IMR-90 (cell line): Measurements from ENCODE around the gene TMEM144. TPM values are rescaled to one million over a fixed set of nuclear protein-coding genes. Genes with fewer than 3 reads are reported as not detected.

Source experiments
- ATAC-seq: fragments of 200-7000 bp; cut with Tn5 transposase; 2 replicates; pipeline ENCODE4 v1.9.1; 2020; ENCODE audit warnings: low read depth, mild to moderate bottlenecking, moderate library complexity
- BruUV-seq: library from RNA; stranded (reverse); fragments of 400-500 nt; replicated peaks from 2 replicates; lab custom pipeline; 2021; lab: Mats Ljungman, UMichigan
- CTCF ChIA-PET: fragments of 300-600 bp; formaldehyde crosslinking; extraction: SDS; loops from one replicate; lab custom pipeline; 2021; ENCODE audit warnings: antibody characterized with exemption; lab: Yijun Ruan, JAX
- POLR2A ChIA-PET: fragments of 300-600 bp; sonication (Branson Sonifier 250); formaldehyde crosslinking; loops from one replicate; lab custom pipeline; 2022; ENCODE audit warnings: antibody characterized with exemption; ENCODE audit not compliant: unreplicated experiment; lab: Charles Lee
- DNase-seq: peaks from one replicate; pipeline ENCODE4 v3.0.0; 2013
- H2AFZ ChIP-seq: replicated peaks from 2 replicates; pipeline ENCODE3; 2013; ENCODE audit warnings: low read length, mild to moderate bottlenecking; ENCODE audit not compliant: poor library complexity
- H2AK5ac ChIP-seq: 2 replicates; pipeline ENCODE4 v1.6.1; 2013; ENCODE audit warnings: low read depth, low read length, inconsistent platforms
- H2AK9ac ChIP-seq: replicated peaks from 2 replicates; pipeline ENCODE3; 2013; ENCODE audit warnings: mild to moderate bottlenecking, low read depth, low read length, moderate library complexity; ENCODE audit not compliant: poor library complexity
- H2BK120ac ChIP-seq: 2 replicates; pipeline ENCODE4 v1.6.1; 2013; ENCODE audit warnings: low read depth, low read length, inconsistent platforms
- H2BK15ac ChIP-seq: 3 replicates; pipeline ENCODE4 v1.6.1; 2013; ENCODE audit warnings: low read depth, low read length, inconsistent platforms
- H2BK20ac ChIP-seq: 2 replicates; pipeline ENCODE4 v1.6.1; 2013; ENCODE audit warnings: low read depth, mild to moderate bottlenecking, inconsistent platforms, low read length, moderate library complexity
- H2BK5ac ChIP-seq: 2 replicates; pipeline ENCODE4 v1.6.1; 2013; ENCODE audit warnings: mild to moderate bottlenecking, low read depth, low read length, inconsistent platforms; ENCODE audit not compliant: poor library complexity, severe bottlenecking
- H3K14ac ChIP-seq: replicated peaks from 2 replicates; pipeline ENCODE4 v1.6.1; 2013; ENCODE audit warnings: low read depth, low read length, inconsistent platforms
- H3K18ac ChIP-seq: 2 replicates; pipeline ENCODE4 v1.6.1; 2013; ENCODE audit warnings: low read depth, low read length, control low read depth
- H3K23ac ChIP-seq: 2 replicates; pipeline ENCODE4 v1.6.1; 2013; ENCODE audit warnings: low read depth, low read length, inconsistent platforms
- H3K27ac ChIP-seq: 2 replicates; pipeline ENCODE4 v1.5.1; 2013; ENCODE audit warnings: mild to moderate bottlenecking, control low read depth, low read length; ENCODE audit not compliant: insufficient read depth
- H3K27me3 ChIP-seq: 2 replicates; pipeline ENCODE4 v1.6.1; 2013; ENCODE audit warnings: low read length; ENCODE audit not compliant: control insufficient read depth, insufficient read depth
- H3K36me3 ChIP-seq: 2 replicates; pipeline ENCODE4 v1.6.1; 2013; ENCODE audit warnings: low read length, mixed read lengths; ENCODE audit not compliant: control insufficient read depth, insufficient read depth
- H3K4ac ChIP-seq: 2 replicates; pipeline ENCODE4 v1.6.1; 2013; ENCODE audit warnings: low read depth, low read length, inconsistent platforms
- H3K4me1 ChIP-seq: 2 replicates; pipeline ENCODE4 v1.6.1; 2013; ENCODE audit warnings: low read length, mixed read lengths; ENCODE audit not compliant: control insufficient read depth, insufficient read depth
- H3K4me2 ChIP-seq: 2 replicates; pipeline ENCODE4 v1.6.1; 2013; ENCODE audit warnings: low read depth, mild to moderate bottlenecking, control low read depth, low read length, moderate library complexity
- H3K4me3 ChIP-seq: 2 replicates; pipeline ENCODE4 v1.5.1; 2013; ENCODE audit warnings: low read depth, mild to moderate bottlenecking, control low read depth, low read length, moderate library complexity; ENCODE audit not compliant: insufficient read depth
- H3K56ac ChIP-seq: 2 replicates; pipeline ENCODE4 v1.6.1; 2013; ENCODE audit warnings: low read length, inconsistent platforms; ENCODE audit not compliant: insufficient read depth; ENCODE audit errors: extremely low read depth
- H3K79me1 ChIP-seq, 2 experiments: 2 replicates each; pipeline ENCODE4 v1.6.1; 2013; ENCODE audit warnings: low read length in 2 of 2, inconsistent platforms in 1 of 2, low read depth in 1 of 2
- H3K9ac ChIP-seq: 2 replicates; pipeline ENCODE4 v1.6.1; 2013; ENCODE audit warnings: low read depth, low read length, control low read depth
- H3K9me1 ChIP-seq: 2 replicates; pipeline ENCODE4 v1.6.1; 2013; ENCODE audit warnings: low read length, inconsistent platforms; ENCODE audit not compliant: insufficient read depth
- H3K9me3 ChIP-seq: 2 replicates; pipeline ENCODE4 v1.6.1; 2013; ENCODE audit warnings: low read length; ENCODE audit not compliant: control insufficient read depth, insufficient read depth
- H4K20me1 ChIP-seq: 2 replicates; pipeline ENCODE4 v1.6.1; 2013; ENCODE audit warnings: low read length, inconsistent platforms; ENCODE audit not compliant: insufficient read depth
- H4K5ac ChIP-seq: 2 replicates; pipeline ENCODE4 v1.6.1; 2013; ENCODE audit warnings: mild to moderate bottlenecking, low read depth, low read length, control low read depth
- H4K8ac ChIP-seq, 2 experiments: 2 replicates each; pipeline ENCODE4 v1.6.1; 2013; ENCODE audit warnings: low read depth in 2 of 2, low read length in 2 of 2, control low read depth in 1 of 2, inconsistent platforms in 1 of 2
- H4K91ac ChIP-seq: 2 replicates; pipeline ENCODE4 v1.6.1; 2013; ENCODE audit warnings: low read depth, low read length, inconsistent platforms; ENCODE audit not compliant: insufficient read depth
- BHLHE40 ChIP-seq: fragments of 150-350 bp; IDR thresholded peaks from 2 replicates; pipeline ENCODE4 v1.6.1; 2016; ENCODE audit warnings: mild to moderate bottlenecking, low read depth, low read length
- CEBPB ChIP-seq: IDR thresholded peaks from 2 replicates; pipeline ENCODE4 v1.6.1; 2012; ENCODE audit warnings: low read depth, low read length, improper control_type of control experiment
- CHD1 ChIP-seq: IDR thresholded peaks from 2 replicates; pipeline ENCODE4 v1.6.1; 2012; ENCODE audit warnings: low read depth, low read length, improper control_type of control experiment
- FOS ChIP-seq: fragments of 150-350 bp; IDR thresholded peaks from 2 replicates; pipeline ENCODE4 v1.6.1; 2016; ENCODE audit warnings: low read depth, low read length
- MAFK ChIP-seq: IDR thresholded peaks from 2 replicates; pipeline ENCODE4 v1.6.1; 2012; ENCODE audit warnings: low read depth, low read length, improper control_type of control experiment
- MAZ ChIP-seq: IDR thresholded peaks from 2 replicates; pipeline ENCODE4 v1.6.1; 2012; ENCODE audit warnings: low read depth, mild to moderate bottlenecking, low read length, improper control_type of control experiment, moderate library complexity, borderline replicate concordance
- MXI1 ChIP-seq: IDR thresholded peaks from 2 replicates; pipeline ENCODE4 v1.6.1; 2012; ENCODE audit warnings: low read depth, mild to moderate bottlenecking, low read length, moderate library complexity, borderline replicate concordance
- NFE2L2 ChIP-seq: fragments of 150-350 bp; IDR thresholded peaks from 2 replicates; pipeline ENCODE4 v1.6.1; 2016; ENCODE audit warnings: low read depth, mild to moderate bottlenecking, low read length
- POLR2A ChIP-seq: IDR thresholded peaks from 2 replicates; pipeline ENCODE4 v1.6.1; 2012; ENCODE audit warnings: mild to moderate bottlenecking, low read depth, low read length
- RAD21 ChIP-seq: IDR thresholded peaks from 2 replicates; pipeline ENCODE4 v1.6.1; 2012; ENCODE audit warnings: low read length, improper control_type of control experiment
- RCOR1 ChIP-seq: IDR thresholded peaks from 2 replicates; pipeline ENCODE4 v1.6.1; 2012; ENCODE audit warnings: mild to moderate bottlenecking, low read length, improper control_type of control experiment; ENCODE audit not compliant: insufficient replicate concordance
- RFX5 ChIP-seq: IDR thresholded peaks from 2 replicates; pipeline ENCODE4 v1.8.0; 2012; ENCODE audit warnings: low read depth, mild to moderate bottlenecking, low read length, moderate library complexity
- SMC3 ChIP-seq: fragments of 150-350 bp; IDR thresholded peaks from 2 replicates; pipeline ENCODE4 v1.6.1; 2016; ENCODE audit warnings: low read depth, mild to moderate bottlenecking, antibody characterized with exemption, low read length, moderate library complexity
- USF2 ChIP-seq: fragments of 150-350 bp; IDR thresholded peaks from 2 replicates; pipeline ENCODE4 v1.6.1; 2017; ENCODE audit warnings: mild to moderate bottlenecking, antibody characterized with exemption, low read length, low read depth
- WGBS, 2 experiments: methylation state at CpG; one replicate each; pipeline versions ENCODE4 v1.1.5 to v1.1.7; 2013; ENCODE audit warnings: missing lambda C conversion rate in 2 of 2; ENCODE audit not compliant: insufficient read length in 1 of 2; ENCODE audit errors: extremely low coverage in 2 of 2; 5-methylcytosine and 5-hydroxymethylcytosine counted together
- dilution Hi-C: fragments of 300-500 bp; cut with HindIII; formaldehyde crosslinking; loops from one replicate; pipeline ENCODE4 v1.14.3; 2018; ENCODE audit warnings: low sequenced_read_pairs; ENCODE audit not compliant: unreplicated experiment
- in situ Hi-C: fragments of 300-500 bp; cut with MboI; formaldehyde crosslinking; loops from 3 replicates; pipeline ENCODE4 v1.14.3; 2019; ENCODE audit warnings: low sequenced_read_pairs, inconsistent platforms, mixed read lengths
- intact Hi-C: fragments of 100-400 bp; cut with micrococcal nuclease; formaldehyde crosslinking; loops from 2 replicates; pipeline ENCODE4 v1.10.0; 2022
- polyA plus RNA-seq, 3 experiments: library from polyadenylated mRNA; depleted of rRNA; stranded (reverse); fragments of >200 nt; gene quantifications; 2 replicates each; pipeline ENCODE4 v1.2.3, GENCODE V29; 2012; ENCODE audit warnings: low replicate concordance in 1 of 3
- total RNA-seq: library from RNA; depleted of rRNA; stranded (reverse); fragments of >200 nt; gene quantifications from 2 replicates; pipeline ENCODE4 v1.2.3, GENCODE V29; 2012
- TF ChIP-seq, protein P1 (sequence below): fragments of 150-350 bp; IDR thresholded peaks from 2 replicates; pipeline ENCODE4 v1.6.1; 2016; ENCODE audit warnings: low read depth, mild to moderate bottlenecking, low read length, moderate library complexity, borderline replicate concordance
- TF ChIP-seq, protein P2 (sequence below): conservative IDR thresholded peaks from 2 replicates; pipeline ENCODE4 v1.5.1; 2012; ENCODE audit warnings: mild to moderate bottlenecking, low read depth, low read length, improper control_type of control experiment

Gene TMEM144
- total and polyA plus RNA-seq, 2 of the 4 experiments (the other 2 are of a cell fraction) = 0.58 to 2.2 TPM

DNA sequence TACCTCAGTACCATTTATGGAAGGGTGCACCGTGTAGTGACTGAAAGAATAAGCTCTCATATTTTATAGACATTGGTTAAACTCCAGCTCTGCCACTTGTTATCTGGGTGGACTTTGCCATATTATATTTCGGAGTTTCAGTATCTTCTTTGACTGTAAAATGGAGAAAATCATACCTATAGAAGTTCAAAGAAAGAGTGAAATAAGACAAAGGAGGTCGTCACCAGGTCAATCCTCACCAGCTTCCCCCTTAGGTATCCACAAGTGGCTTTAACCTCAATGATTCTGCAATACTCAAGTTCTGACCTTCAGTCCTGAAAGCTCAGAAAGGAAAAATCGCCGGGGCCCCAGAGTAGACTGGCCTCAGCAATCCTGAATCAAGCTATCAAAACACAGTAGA is 64.3 kb downstream of the TMEM144 start:
- Histone ChIP-seq H2BK15ac (no peak overlapping the region), H2AK9ac (no peak overlapping the region), H3K4ac (no peak overlapping the region), H3K36me3 (no peaks in the 10 kb centered on the region), H3K27me3 (no peaks in the 10 kb centered on the region), H3K9me3 (no peaks in the 10 kb centered on the region), H3K79me1 (no peaks in the 10 kb centered on the region), H2BK120ac (no peak overlapping the region), H4K8ac (no peak overlapping the region), H2BK5ac (no peak overlapping the region), H2BK20ac (no peak overlapping the region), H3K9ac (no peak overlapping the region), H4K20me1 (no peaks in the 10 kb centered on the region), H3K27ac (no peak overlapping the region), H3K4me1 (no peaks in the 10 kb centered on the region), H2AK5ac (no peak overlapping the region), H3K56ac (no peak overlapping the region), H3K23ac (no peak overlapping the region), H3K14ac (no peak overlapping the region), H3K4me3 (no peak overlapping the region), H4K91ac (no peak overlapping the region), H3K18ac (no peak overlapping the region), H4K5ac (no peak overlapping the region), H3K4me2 (no peak overlapping the region), H3K9me1 (no peaks in the 10 kb centered on the region), H2AFZ (no peak overlapping the region)
- no CpG with 5 or more reads among the region's 5 CpGs for WGBS, 2 experiments
- dilution Hi-C loops = no loop called here
- DNase-seq = no peak
- ChIA-PET CTCF (no interaction called here), POLR2A (no interaction called here)
- no peak for ATAC-seq
- no TSS peak for BruUV-seq
- intact Hi-C loops = no loop called here
- no peak for TF ChIP-seq RFX5
- TF ChIP-seq FOS = no peak
- no peak for TF ChIP-seq SMC3
- no peak for TF ChIP-seq MAFK
- TF ChIP-seq BHLHE40 = no peak
- no peak for TF ChIP-seq MXI1
- TF ChIP-seq NFE2L2 = no peak
- TF ChIP-seq CHD1 = no peak
- TF ChIP-seq CEBPB = no peak
- TF ChIP-seq, protein P1, sequence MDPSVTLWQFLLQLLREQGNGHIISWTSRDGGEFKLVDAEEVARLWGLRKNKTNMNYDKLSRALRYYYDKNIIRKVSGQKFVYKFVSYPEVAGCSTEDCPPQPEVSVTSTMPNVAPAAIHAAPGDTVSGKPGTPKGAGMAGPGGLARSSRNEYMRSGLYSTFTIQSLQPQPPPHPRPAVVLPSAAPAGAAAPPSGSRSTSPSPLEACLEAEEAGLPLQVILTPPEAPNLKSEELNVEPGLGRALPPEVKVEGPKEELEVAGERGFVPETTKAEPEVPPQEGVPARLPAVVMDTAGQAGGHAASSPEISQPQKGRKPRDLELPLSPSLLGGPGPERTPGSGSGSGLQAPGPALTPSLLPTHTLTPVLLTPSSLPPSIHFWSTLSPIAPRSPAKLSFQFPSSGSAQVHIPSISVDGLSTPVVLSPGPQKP = no peak
- no peak for TF ChIP-seq USF2
- TF ChIP-seq RAD21 = no peak
- TF ChIP-seq, protein P2, sequence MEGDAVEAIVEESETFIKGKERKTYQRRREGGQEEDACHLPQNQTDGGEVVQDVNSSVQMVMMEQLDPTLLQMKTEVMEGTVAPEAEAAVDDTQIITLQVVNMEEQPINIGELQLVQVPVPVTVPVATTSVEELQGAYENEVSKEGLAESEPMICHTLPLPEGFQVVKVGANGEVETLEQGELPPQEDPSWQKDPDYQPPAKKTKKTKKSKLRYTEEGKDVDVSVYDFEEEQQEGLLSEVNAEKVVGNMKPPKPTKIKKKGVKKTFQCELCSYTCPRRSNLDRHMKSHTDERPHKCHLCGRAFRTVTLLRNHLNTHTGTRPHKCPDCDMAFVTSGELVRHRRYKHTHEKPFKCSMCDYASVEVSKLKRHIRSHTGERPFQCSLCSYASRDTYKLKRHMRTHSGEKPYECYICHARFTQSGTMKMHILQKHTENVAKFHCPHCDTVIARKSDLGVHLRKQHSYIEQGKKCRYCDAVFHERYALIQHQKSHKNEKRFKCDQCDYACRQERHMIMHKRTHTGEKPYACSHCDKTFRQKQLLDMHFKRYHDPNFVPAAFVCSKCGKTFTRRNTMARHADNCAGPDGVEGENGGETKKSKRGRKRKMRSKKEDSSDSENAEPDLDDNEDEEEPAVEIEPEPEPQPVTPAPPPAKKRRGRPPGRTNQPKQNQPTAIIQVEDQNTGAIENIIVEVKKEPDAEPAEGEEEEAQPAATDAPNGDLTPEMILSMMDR = no peak
- TF ChIP-seq RCOR1 = no peak
- TF ChIP-seq MAZ = no peak
- TF ChIP-seq POLR2A = no peak
- in situ Hi-C loops = loop anchor here (25.0 kb wide), 2 partner anchors 563 to 913 kb away; no protein-coding TSS in a partner anchor
